Hepatocyte (in vitro differentiated cells): ENCODE measurements around the gene GGA2.

Experiments
- EZH2phosphoT487 ChIP-seq: fragments of 200-600 bp; sonication (generic); IDR thresholded peaks from one replicate; pipeline ENCODE4 v1.6.1; 2018; ENCODE audit warnings: antibody characterized with exemption, mild to moderate bottlenecking, low read depth, moderate library complexity; ENCODE audit not compliant: unreplicated experiment, severe bottlenecking
- TF ChIP-seq, protein P1 (sequence below): fragments of 200-600 bp; sonication (generic); IDR thresholded peaks from 2 replicates; pipeline ENCODE4 v1.5.1; 2016; ENCODE audit warnings: antibody characterized with exemption, mild to moderate bottlenecking; ENCODE audit not compliant: poor library complexity

DNA sequence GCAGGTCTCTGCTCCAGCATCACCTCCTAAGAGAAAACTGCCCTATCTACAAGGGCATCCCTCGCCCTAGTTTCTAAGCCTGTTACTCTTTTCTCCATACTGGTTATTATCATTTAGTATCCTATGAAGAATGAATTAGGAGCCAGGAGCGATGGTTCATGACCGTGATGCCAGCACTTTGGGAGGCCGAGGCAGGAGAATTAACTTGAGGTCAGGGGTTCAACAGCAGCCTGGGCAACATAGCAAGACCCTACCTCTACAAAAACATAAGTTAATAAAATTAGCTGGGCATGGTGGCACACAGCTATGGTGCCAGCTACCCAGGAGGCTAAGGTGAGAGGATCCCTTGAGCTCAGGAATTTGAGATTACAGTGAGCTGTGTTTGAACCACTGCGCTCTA lies 39.6 kb upstream of the GGA2 start:
- TF ChIP-seq, protein P1, sequence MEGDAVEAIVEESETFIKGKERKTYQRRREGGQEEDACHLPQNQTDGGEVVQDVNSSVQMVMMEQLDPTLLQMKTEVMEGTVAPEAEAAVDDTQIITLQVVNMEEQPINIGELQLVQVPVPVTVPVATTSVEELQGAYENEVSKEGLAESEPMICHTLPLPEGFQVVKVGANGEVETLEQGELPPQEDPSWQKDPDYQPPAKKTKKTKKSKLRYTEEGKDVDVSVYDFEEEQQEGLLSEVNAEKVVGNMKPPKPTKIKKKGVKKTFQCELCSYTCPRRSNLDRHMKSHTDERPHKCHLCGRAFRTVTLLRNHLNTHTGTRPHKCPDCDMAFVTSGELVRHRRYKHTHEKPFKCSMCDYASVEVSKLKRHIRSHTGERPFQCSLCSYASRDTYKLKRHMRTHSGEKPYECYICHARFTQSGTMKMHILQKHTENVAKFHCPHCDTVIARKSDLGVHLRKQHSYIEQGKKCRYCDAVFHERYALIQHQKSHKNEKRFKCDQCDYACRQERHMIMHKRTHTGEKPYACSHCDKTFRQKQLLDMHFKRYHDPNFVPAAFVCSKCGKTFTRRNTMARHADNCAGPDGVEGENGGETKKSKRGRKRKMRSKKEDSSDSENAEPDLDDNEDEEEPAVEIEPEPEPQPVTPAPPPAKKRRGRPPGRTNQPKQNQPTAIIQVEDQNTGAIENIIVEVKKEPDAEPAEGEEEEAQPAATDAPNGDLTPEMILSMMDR = no peak
- TF ChIP-seq EZH2phosphoT487 = no peak
